Chondrocyte (in vitro differentiated cells): ENCODE measurements around the gene FILIP1L. TPM values are rescaled to one million over a fixed set of nuclear protein-coding genes. Genes with fewer than 3 reads are reported as not detected.

Source experiments
- DNase-seq: peaks from one replicate; pipeline ENCODE4 v3.0.0; 2021; ENCODE audit warnings: mixed read lengths, low spot score
- H3K27ac Mint-ChIP-seq: one replicate; pipeline ENCODE4 v1.8.0; 2021; ENCODE audit warnings: mild to moderate bottlenecking, moderate library complexity, mixed read lengths; ENCODE audit not compliant: unreplicated experiment
- H3K27me3 Mint-ChIP-seq: 2 replicates; pipeline ENCODE4 v1.8.0; 2021; ENCODE audit warnings: low read depth, mixed read lengths
- H3K36me3 Mint-ChIP-seq: 2 replicates; pipeline ENCODE4 v1.8.0; 2021; ENCODE audit warnings: low read depth, mixed read lengths
- H3K4me1 Mint-ChIP-seq: 2 replicates; pipeline ENCODE4 v1.8.0; 2021; ENCODE audit warnings: low read depth, mild to moderate bottlenecking, mixed read lengths
- H3K4me3 Mint-ChIP-seq: one replicate; pipeline ENCODE4 v1.8.0; 2021; ENCODE audit warnings: mild to moderate bottlenecking, moderate library complexity, mixed read lengths; ENCODE audit not compliant: unreplicated experiment
- H3K9me3 Mint-ChIP-seq: 2 replicates; pipeline ENCODE4 v1.8.0; 2021; ENCODE audit warnings: low read depth, mixed read lengths
- total RNA-seq: library from RNA; stranded (reverse); gene quantifications from 3 replicates; pipeline ENCODE4 v1.2.1, GENCODE V29; 2021
- TF ChIP-seq, protein P1 (sequence below): fragments of 200-600 bp; sonication (generic); IDR thresholded peaks from 2 replicates; pipeline ENCODE4 v1.5.0; 2021; ENCODE audit warnings: antibody characterized with exemption, mild to moderate bottlenecking, moderate library complexity

FILIP1L gene
- total RNA-seq, 1 donor from 2014 or later: 122 TPM

DNA sequence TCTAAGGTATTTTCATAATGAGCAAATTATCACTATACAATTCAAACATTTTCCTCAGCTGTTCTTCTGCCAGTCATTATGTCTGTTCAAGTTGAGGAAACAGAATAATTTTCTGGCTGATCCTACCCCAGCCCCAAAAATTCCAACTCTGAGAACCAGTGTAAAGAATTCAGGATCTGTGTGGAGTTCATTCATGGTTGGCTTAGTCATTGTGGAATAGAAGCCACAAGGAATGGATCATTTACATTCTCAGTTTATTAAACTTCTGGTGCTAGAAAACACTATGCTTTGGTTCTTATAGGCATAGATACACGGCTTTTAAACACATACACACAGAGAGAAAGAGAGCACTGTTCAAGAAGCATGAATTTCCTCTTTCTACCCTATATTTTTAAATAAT lies 162.0 kb downstream of the FILIP1L start:
- H3K4me1 Mint-ChIP-seq: peaks cover 74% of the 10 kb centered on the region
- H3K27ac Mint-ChIP-seq: peak overlapping the region; percentile 34
- H3K27me3 Mint-ChIP-seq: no peaks in the 10 kb centered on the region
- H3K36me3 Mint-ChIP-seq: no peaks in the 10 kb centered on the region
- TF ChIP-seq, protein P1, sequence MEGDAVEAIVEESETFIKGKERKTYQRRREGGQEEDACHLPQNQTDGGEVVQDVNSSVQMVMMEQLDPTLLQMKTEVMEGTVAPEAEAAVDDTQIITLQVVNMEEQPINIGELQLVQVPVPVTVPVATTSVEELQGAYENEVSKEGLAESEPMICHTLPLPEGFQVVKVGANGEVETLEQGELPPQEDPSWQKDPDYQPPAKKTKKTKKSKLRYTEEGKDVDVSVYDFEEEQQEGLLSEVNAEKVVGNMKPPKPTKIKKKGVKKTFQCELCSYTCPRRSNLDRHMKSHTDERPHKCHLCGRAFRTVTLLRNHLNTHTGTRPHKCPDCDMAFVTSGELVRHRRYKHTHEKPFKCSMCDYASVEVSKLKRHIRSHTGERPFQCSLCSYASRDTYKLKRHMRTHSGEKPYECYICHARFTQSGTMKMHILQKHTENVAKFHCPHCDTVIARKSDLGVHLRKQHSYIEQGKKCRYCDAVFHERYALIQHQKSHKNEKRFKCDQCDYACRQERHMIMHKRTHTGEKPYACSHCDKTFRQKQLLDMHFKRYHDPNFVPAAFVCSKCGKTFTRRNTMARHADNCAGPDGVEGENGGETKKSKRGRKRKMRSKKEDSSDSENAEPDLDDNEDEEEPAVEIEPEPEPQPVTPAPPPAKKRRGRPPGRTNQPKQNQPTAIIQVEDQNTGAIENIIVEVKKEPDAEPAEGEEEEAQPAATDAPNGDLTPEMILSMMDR: no peak
- H3K4me3 Mint-ChIP-seq: no peak overlapping the region
- no peak for DNase-seq
- H3K9me3 Mint-ChIP-seq: no peaks in the 10 kb centered on the region

DNA sequence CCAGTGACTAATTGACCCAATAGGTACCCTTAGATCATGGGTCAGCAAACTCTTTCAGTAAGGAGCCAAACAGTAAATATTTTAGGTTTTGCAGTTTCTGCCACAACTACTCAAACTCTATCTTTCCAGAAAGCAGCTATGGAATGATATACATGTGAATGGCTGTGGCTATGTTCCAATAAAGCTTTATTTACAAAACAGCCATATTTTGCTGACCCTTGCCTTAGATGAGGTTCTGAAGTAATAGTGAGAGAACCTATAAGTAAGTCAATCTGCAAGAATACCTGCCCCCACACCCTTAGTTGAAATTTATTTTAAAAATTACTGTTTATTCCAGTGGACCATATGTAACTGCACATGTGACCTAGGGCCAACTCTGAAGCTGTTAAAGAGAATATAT lies 162.6 kb downstream of the FILIP1L start:
- Mint-ChIP-seq H3K4me3 (no peak overlapping the region), H3K9me3 (no peaks in the 10 kb centered on the region), H3K36me3 (no peaks in the 10 kb centered on the region), H3K27ac (peak overlapping the region; percentile 73), H3K27me3 (no peaks in the 10 kb centered on the region), H3K4me1 (peaks cover 69% of the 10 kb centered on the region)
- no peak for DNase-seq
- TF ChIP-seq, protein P1: no peak

DNA sequence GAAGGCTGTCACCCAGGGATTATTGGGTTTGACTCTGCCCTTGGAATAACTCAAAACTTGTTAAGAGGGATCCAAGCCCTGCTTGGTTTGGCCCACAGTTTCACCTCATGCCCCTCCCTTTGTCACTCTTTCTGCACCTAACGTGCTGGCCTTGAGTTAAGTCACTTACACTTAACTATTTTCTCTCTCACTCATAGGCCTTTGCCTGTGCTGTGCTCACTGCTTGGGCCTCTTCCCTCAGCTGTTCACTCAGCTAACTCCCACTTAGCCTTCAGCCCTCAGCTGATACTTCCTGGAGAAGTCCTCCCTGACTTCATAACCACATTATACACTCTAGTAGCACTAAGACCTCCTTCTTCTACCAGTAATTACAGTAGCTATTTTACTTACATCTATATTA lies 163.4 kb downstream of the FILIP1L start:
- Mint-ChIP-seq H3K4me3 (no peak overlapping the region), H3K27me3 (no peaks in the 10 kb centered on the region), H3K4me1 (peaks cover 67% of the 10 kb centered on the region), H3K36me3 (no peaks in the 10 kb centered on the region), H3K27ac (peak overlapping the region; percentile 84), H3K9me3 (no peaks in the 10 kb centered on the region)
- TF ChIP-seq, protein P1: no peak
- DNase-seq: no peak

DNA sequence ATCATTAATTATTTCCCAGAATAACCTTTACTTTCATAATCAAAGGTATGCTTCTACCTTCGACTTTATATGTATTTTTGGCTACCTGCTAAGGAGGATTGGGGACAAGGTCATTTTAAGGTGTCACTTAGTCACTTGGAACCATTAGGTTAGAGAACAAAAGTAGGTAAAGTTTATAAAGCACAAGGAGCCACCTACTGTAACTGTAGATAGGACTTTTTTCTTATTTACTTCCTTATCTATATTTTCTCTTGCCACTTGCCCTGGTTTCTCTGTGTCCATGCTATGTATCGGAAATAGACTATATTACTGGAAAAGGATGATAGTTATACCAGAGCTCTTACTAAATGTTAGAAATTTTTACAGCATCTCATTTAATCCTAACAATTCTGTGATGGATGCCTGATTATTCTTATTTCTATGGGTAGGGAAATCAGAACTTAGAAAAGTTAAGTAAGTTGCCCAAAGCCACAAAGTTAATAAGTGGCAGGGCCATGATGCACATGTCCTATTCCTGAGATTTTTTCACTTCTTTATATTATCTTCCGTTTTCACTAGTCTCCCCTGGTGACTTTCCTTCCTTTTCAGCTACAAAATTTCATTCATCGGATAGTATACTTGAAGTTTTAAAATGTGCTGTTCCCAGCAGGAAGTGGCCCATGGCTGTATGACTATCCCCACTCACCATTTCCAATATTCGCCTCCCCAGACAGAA lies 164.2 kb downstream of the FILIP1L start:
- Mint-ChIP-seq H3K4me3 (no peak overlapping the region), H3K27me3 (no peaks in the 10 kb centered on the region), H3K9me3 (no peaks in the 10 kb centered on the region), H3K4me1 (peaks cover 69% of the 10 kb centered on the region), H3K27ac (peak overlapping the region; percentile 84), H3K36me3 (no peaks in the 10 kb centered on the region)
- TF ChIP-seq, protein P1: no peak
- DNase-seq: no peak

DNA sequence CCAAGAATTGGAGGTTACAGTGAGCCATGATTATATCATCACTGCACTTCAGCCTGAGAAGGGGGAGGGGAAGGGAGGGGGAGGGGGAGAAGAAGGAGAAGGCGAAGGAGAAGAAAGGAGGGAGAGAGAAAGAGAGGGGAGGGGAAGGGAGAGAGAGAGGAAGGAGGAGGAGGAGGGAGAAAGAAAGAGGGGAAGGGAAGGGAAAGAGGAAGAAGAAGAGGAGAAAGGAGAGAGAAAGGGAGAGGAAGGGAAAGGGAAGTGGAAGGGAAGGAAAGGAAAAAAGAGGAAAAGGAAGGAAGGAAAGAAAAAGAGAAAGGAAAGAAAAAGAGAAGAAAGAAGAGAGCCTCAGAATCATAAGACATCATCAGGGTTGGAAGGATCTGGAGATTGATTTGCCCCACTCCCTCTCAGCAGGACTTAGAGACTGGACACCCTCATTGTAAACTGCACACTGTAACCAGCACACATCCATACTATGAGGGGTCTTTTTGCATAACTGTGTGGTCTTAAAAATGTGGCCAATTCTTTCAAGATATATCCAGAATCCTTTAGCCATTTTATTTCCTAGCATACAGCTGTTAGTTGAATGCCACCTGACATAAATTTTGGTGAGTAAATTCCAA lies 165.7 kb downstream of the FILIP1L start:
- Mint-ChIP-seq H3K4me3 (no peak overlapping the region), H3K27me3 (no peaks in the 10 kb centered on the region), H3K27ac (no peak overlapping the region), H3K4me1 (peaks cover 78% of the 10 kb centered on the region), H3K9me3 (no peaks in the 10 kb centered on the region), H3K36me3 (no peaks in the 10 kb centered on the region)
- DNase-seq: no peak
- TF ChIP-seq, protein P1: no peak
